Caco-2 (cell line): ENCODE data around the gene SLC18A3. TPM values are rescaled to one million over a fixed set of nuclear protein-coding genes. Genes with fewer than 3 reads are reported as not detected.

Source experiments
- BruUV-seq: library from RNA; stranded (reverse); fragments of 400-500 nt; replicated peaks from 2 replicates; lab custom pipeline; 2021; lab: Mats Ljungman, UMichigan
- CTCF ChIA-PET: fragments of 300-600 bp; sonication (Branson Sonifier 250); formaldehyde crosslinking; loops from one replicate; lab custom pipeline; 2022; ENCODE audit warnings: antibody characterized with exemption; lab: Charles Lee
- POLR2A ChIA-PET: fragments of 300-600 bp; sonication (Branson Sonifier 250); formaldehyde crosslinking; loops from one replicate; lab custom pipeline; 2022; ENCODE audit warnings: antibody characterized with exemption; lab: Charles Lee
- DNase-seq, 2 experiments: peaks; one replicate each; pipeline versions ENCODE4 v3.0.0 to v3.0.0-alpha.2; 2020 to 2022
- H3K27me3 ChIP-seq: replicated peaks from 2 replicates; pipeline ENCODE4 v1.6.0; 2011; ENCODE audit warnings: low read length; ENCODE audit not compliant: control insufficient read depth, insufficient read depth
- H3K36me3 ChIP-seq: 2 replicates; pipeline ENCODE4 v1.5.1; 2011; ENCODE audit warnings: low read length; ENCODE audit not compliant: control insufficient read depth, insufficient read depth
- H3K4me1 ChIP-seq: fragments of 250-450 bp; sonication (Bioruptor Pico); 2 replicates; pipeline ENCODE4 v1.5.1; 2020; ENCODE audit warnings: mild to moderate bottlenecking
- H3K4me3 ChIP-seq: 2 replicates; pipeline ENCODE4 v1.5.1; 2011; ENCODE audit warnings: low read depth, mild to moderate bottlenecking, control low read depth, low read length
- H3K9me3 ChIP-seq: fragments of 250-450 bp; sonication (Bioruptor Pico); 2 replicates; pipeline ENCODE4 v1.5.1; 2020; ENCODE audit warnings: mild to moderate bottlenecking, moderate library complexity
- H3K27ac Mint-ChIP-seq: one replicate; pipeline ENCODE4 v1.8.0; 2022; ENCODE audit warnings: mixed read lengths; ENCODE audit not compliant: unreplicated experiment
- H3K27me3 Mint-ChIP-seq: one replicate; pipeline ENCODE4 v1.8.0; 2022; ENCODE audit warnings: mixed read lengths; ENCODE audit not compliant: insufficient read depth, unreplicated experiment
- H3K36me3 Mint-ChIP-seq: one replicate; pipeline ENCODE4 v1.8.0; 2022; ENCODE audit warnings: mild to moderate bottlenecking, mixed read lengths; ENCODE audit not compliant: insufficient read depth, unreplicated experiment
- H3K4me1 Mint-ChIP-seq: one replicate; pipeline ENCODE4 v1.8.0; 2022; ENCODE audit warnings: low read depth, mixed read lengths; ENCODE audit not compliant: unreplicated experiment
- H3K4me3 Mint-ChIP-seq: one replicate; pipeline ENCODE4 v1.8.0; 2022; ENCODE audit warnings: mild to moderate bottlenecking, moderate library complexity, mixed read lengths; ENCODE audit not compliant: unreplicated experiment
- H3K9me3 Mint-ChIP-seq: one replicate; pipeline ENCODE4 v1.8.0; 2022; ENCODE audit warnings: mixed read lengths; ENCODE audit not compliant: unreplicated experiment
- CTCF ChIP-seq, 2 experiments: fragments of 200-600 bp in 1 of 2; IDR thresholded peaks; 1 replicate in 1 of 2; 2 replicates in 1 of 2; pipeline versions ENCODE4 v1.5.1 to v1.8.0; 2011 to 2022; ENCODE audit warnings: antibody characterized with exemption in 1 of 2, control low read depth in 1 of 2, inconsistent platforms in 1 of 2, low read depth in 1 of 2, low read length in 1 of 2, mild to moderate bottlenecking in 1 of 2, moderate library complexity in 1 of 2; ENCODE audit not compliant: insufficient read depth in 1 of 2, severe bottlenecking in 1 of 2, unreplicated experiment in 1 of 2
- intact Hi-C: fragments of 100-400 bp; cut with micrococcal nuclease; formaldehyde crosslinking; loops from one replicate; pipeline ENCODE4 v1.10.0; 2022; ENCODE audit not compliant: unreplicated experiment
- total RNA-seq: library from RNA; stranded (reverse); gene quantifications from 2 replicates; pipeline ENCODE4 v1.2.3, GENCODE V29; 2022

SLC18A3 gene
- total RNA-seq, 1 experiment from 2014 or later, result not detected

- intact Hi-C loops, result no loop called here
- Histone ChIP-seq H3K9me3 (no peaks in the 10 kb centered on the region), H3K4me3 (no peak overlapping the region), H3K4me1 (no peaks in the 10 kb centered on the region), H3K36me3 (no peaks in the 10 kb centered on the region), H3K27me3 (no peaks in the 10 kb centered on the region)
- no peak overlapping the region for H3K4me3 Mint-ChIP-seq
- ChIA-PET POLR2A (no interaction called here), CTCF (no interaction called here)
- TF ChIP-seq CTCF (IDR thresholded peaks at IDR 0.05; ENCODE audit: insufficient read depth in 1 of 2, low read depth in 1 of 2, low read length in 1 of 2, severe bottlenecking in 1 of 2, unreplicated experiment in 1 of 2), result no peak
- no peaks in the 10 kb centered on the region for H3K4me1 Mint-ChIP-seq
- BruUV-seq, result no TSS peak
- H3K36me3 Mint-ChIP-seq, result no peaks in the 10 kb centered on the region
- peak in 1 of 2 experiments; percentile 25 for DNase-seq
- H3K27ac Mint-ChIP-seq, result no peak overlapping the region
- peaks cover 10% of the 10 kb centered on the region for H3K9me3 Mint-ChIP-seq
- H3K27me3 Mint-ChIP-seq, result peaks cover 24% of the 10 kb centered on the region
These were observed 10.2 kb downstream of the SLC18A3 start for GRCh38 chr10:49620286-49620810.

DNA sequence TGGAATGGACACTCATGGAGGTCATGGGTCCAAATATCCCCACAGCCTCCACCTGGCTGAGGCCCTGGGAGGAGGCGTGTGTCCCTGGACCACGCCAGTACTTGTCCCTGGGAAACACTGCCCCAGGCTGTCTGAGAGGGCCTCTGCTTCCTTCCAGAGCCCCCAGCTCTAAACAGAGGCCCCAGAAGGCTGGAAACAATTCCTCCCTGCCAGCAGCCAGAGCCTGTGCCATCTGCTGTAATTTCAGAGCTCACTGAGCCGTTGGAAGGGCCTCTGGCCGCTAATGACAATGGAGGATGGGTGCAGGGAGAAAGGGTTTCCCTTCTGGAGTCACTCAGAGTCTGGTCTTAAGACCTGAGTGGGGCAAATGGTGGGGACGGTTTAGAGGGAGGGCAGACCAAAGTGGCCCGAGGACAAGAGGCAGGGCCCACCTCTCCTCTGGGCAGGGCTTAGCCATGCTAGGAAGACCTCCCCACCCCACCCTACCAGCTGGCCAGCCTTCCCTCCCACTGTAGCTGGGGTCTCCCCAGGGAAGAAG lies 10.8 kb downstream of the SLC18A3 start:
- H3K4me3 Mint-ChIP-seq, result no peak overlapping the region
- no peaks in the 10 kb centered on the region for H3K4me1 Mint-ChIP-seq
- no peaks in the 10 kb centered on the region for H3K4me1 ChIP-seq
- H3K9me3 Mint-ChIP-seq, result peaks cover 10% of the 10 kb centered on the region
- no peaks in the 10 kb centered on the region for H3K27me3 ChIP-seq
- intact Hi-C loops, result no loop called here
- no peaks in the 10 kb centered on the region for H3K9me3 ChIP-seq
- DNase-seq, result peak in 1 of 2 experiments; percentile 26
- no peaks in the 10 kb centered on the region for H3K36me3 ChIP-seq
- H3K27me3 Mint-ChIP-seq, result peaks cover 24% of the 10 kb centered on the region
- POLR2A ChIA-PET, result no interaction called here
- no TSS peak for BruUV-seq
- no peak overlapping the region for H3K27ac Mint-ChIP-seq
- TF ChIP-seq CTCF (IDR thresholded peaks at IDR 0.05; ENCODE audit: insufficient read depth in 1 of 2, low read depth in 1 of 2, low read length in 1 of 2, severe bottlenecking in 1 of 2, unreplicated experiment in 1 of 2), result no peak
- H3K36me3 Mint-ChIP-seq, result no peaks in the 10 kb centered on the region
- H3K4me3 ChIP-seq, result no peak overlapping the region
- CTCF ChIA-PET, result no interaction called here

- no peak for TF ChIP-seq CTCF (IDR thresholded peaks at IDR 0.05; ENCODE audit: insufficient read depth in 1 of 2, low read depth in 1 of 2, low read length in 1 of 2, severe bottlenecking in 1 of 2, unreplicated experiment in 1 of 2)
- Histone ChIP-seq H3K36me3 (no peaks in the 10 kb centered on the region), H3K4me1 (no peaks in the 10 kb centered on the region), H3K4me3 (no peak overlapping the region), H3K27me3 (no peaks in the 10 kb centered on the region), H3K9me3 (no peaks in the 10 kb centered on the region)
- ChIA-PET CTCF (interaction anchor here (0.5 to 1.3 kb wide), 2 partner anchors 15 to 174 kb away, joined by 3 to 4 read pairs; no protein-coding TSS in a partner anchor), POLR2A (no interaction called here)
- peaks cover 10% of the 10 kb centered on the region for H3K9me3 Mint-ChIP-seq
- peak in 1 of 2 experiments; percentile 14 for DNase-seq
- no peak overlapping the region for H3K4me3 Mint-ChIP-seq
- no peaks in the 10 kb centered on the region for H3K36me3 Mint-ChIP-seq
- H3K27ac Mint-ChIP-seq, result no peak overlapping the region
- peaks cover 24% of the 10 kb centered on the region for H3K27me3 Mint-ChIP-seq
- intact Hi-C loops, result no loop called here
- no TSS peak for BruUV-seq
- no peaks in the 10 kb centered on the region for H3K4me1 Mint-ChIP-seq
These were observed 11.5 kb downstream of the SLC18A3 start for GRCh38 chr10:49621561-49621960.
